ENCODE measurements around the gene GLRX2. TPM values are rescaled to one million over a fixed set of nuclear protein-coding genes. Genes with fewer than 3 reads are reported as not detected.
A peak's percentile ranks its signal among the peaks of the same experiment; 100 is the strongest.
"Not testable (repeated sequence)": the region's sequence is repeated elsewhere in the genome, so short reads cannot be mapped to it uniquely, and the experiment has no call there.

Gene GLRX2
- total RNA-seq, 1 donor from 2014 or later: 16.0 TPM

- no peak for ATAC-seq
- DNase-seq (ENCODE audit: low spot score): no peak
- intact Hi-C loops (cut with DNase I): no loop called here
These were observed 27.2 kb downstream of the GLRX2 start for GRCh38 chr1:193077991-193078390.

DNA sequence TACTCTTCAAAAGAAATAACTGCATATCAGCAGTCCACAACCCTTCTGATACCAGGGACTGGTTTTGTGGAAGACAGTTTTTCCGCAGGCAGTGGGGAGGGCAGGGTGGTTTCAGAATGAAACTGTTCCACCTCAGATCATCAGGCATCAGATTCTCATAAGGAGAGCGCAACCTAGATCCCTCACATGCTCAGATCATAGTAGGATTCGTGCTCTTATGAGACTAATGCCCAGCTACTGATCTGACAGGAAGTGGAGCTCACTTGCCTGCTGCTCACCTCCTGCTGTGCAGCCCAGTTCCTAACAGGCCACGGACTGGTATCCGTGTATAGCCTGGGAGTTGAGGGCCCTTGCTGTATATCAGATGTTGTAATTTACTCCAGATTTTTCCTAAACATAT, 34.3 kb downstream of the GLRX2 start:
- DNase-seq (ENCODE audit: low spot score) (no peak), ATAC-seq (no peak)
- intact Hi-C loops (cut with DNase I): no loop called here

DNA sequence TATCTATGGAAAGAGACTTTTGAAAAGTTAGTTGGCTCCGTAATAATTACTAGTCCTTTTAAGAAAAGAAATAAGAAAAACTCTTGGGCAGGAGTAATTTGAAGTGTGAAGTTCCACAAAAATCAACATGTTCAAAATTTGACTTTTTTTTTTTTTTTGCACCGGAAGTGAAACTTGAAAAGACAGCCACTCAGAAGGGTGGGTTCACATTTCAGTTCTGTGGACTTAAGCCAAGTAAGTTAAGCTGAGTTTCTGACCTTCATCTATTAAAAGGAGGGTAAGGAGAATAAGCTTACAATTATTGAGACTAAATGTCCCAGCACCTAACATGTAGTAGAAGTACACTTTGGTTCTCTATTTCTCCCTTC, 34.8 kb downstream of the GLRX2 start:
- intact Hi-C loops (cut with DNase I): no loop called here
- no peak for ATAC-seq
- no peak for DNase-seq (ENCODE audit: low spot score)

DNA sequence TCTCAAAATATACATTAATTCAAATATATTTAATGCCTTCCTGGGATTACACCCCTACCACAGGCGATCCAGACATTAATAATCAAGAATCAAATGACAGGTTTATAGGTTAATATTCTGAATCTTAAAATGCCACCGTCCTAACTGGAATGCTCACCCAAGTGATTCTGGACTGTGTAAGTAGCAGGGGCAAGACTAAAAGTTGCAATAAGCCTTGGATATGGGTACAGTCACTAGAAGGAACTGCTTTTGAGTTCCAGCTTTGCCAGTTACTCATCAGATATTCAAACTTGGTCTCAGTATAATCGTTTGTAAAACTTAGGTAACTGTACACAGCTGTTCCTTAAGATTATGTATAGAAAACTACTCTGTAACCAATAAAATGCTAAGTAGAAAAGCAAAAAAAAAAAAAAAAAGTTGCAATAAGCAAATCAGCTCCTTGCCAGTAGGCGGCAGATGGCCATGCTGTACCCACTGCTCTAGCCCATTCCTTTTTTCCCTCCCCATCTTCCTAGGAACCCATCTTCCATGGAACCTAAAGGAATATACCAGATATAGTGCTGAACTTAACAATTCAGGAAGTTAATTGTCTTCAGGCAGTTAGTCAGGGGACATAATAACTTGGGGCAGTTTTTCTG, 35.3 kb downstream of the GLRX2 start:
- no peak for DNase-seq (ENCODE audit: low spot score)
- intact Hi-C loops (cut with DNase I): no loop called here
- ATAC-seq: no peak

DNA sequence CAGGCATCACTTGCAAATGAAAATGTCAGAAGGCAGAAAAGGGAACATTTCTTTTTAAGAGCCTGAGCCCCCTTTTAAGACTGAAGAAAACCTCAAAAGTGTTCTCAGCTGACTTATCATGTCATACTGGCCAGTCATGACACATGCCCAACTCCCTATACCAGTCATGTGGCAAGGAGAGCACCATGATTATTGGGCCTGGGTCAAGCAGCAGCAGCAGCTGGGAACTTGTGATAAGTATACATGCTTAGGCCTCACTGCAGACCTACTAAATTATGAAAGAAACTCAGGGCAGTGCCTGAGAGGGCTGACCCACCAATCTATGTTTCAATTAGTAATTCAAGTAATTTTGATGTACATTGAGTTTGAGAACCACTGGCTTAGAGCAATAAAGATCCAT, 37.2 kb downstream of the GLRX2 start:
- DNase-seq (ENCODE audit: low spot score) (no peak), ATAC-seq (no peak)
- intact Hi-C loops (cut with DNase I): no loop called here

GRCh38 chr1:193066606-193067005, 38.6 kb downstream of the GLRX2 start:
- ATAC-seq (no peak), DNase-seq (ENCODE audit: low spot score) (no peak)
- intact Hi-C loops (cut with DNase I): no loop called here

DNA sequence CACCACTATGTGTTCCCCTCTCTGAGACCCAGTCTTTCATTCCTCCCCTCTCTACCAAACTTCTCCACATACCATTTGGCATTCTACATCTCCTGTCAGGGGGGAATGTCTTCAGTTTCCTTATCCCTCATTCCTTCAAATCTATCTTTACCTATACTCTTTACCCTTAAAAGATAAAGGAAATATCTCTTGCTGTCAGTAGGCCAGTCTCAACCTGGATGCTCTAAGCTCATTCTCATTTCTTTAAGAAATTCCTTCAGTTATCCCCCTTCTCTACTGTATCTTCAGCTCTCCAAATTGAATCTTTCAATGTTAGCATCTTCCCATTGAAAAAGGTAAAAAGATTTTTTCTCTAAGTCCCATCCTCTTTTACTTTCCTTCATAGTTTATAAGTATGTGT, 39.3 kb downstream of the GLRX2 start:
- intact Hi-C loops (cut with DNase I): no loop called here

DNA sequence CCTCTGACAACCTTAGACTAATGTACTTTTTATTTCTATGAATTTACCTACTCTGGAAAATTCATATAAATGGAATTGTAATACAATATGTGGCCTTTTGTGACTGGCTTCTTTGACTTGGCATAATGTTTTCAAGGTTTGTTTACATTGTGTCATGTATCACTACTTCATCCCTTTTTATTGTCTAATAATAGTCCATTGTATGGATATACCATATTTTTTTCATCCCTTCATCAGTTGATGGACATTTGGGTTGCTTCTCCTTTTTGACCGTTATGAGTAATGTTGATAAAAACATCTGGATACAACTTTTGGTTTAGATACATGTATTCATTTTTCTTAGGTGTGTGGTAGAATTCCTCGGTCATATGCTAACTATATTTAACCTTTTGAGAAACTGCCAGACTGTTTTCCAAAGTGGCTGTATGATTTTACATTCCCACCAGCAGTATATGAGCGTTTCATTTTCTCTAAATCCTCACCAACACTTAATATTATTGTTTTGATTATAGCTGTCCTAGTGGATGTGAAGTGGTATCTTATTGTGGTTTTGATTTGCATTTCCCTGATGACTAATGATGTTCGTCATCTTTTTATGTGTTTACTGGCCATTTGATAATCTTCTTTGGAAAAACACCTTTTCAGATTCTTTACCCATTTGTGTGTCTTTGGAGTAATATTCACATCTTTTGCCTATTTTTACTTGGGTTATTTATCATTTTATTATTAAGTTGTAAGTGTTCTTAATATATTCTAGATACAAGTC, 42.3 kb downstream of the GLRX2 start:
- intact Hi-C loops (cut with DNase I): no loop called here
- no peak for DNase-seq (ENCODE audit: low spot score)
- ATAC-seq: no peak

More for the DNA sequence above, 39.3 kb downstream of the GLRX2 start:
- DNase-seq (ENCODE audit: low spot score) (no peak), ATAC-seq (no peak)

DNA sequence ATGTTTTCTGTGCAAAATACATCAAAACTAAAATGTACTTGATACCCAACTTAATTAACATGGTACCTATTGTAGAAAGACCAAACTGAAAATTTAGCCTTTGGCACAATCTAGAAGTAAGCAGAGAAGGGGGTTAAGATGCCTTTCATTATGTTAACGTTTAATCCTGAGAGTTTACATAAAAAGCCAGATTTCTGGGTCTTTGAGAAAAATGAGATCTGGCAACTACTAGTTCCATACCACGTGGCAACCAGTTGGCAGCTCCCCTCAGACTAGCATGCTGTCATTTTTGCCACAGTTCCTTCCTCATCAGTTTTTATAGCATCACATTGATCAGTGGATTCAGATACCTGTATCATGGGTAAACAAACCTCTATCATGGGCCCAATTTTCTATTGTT, 44.3 kb downstream of the GLRX2 start:
- DNase-seq (ENCODE audit: low spot score) (no peak), ATAC-seq (no peak)
- intact Hi-C loops (cut with DNase I): no loop called here

DNA sequence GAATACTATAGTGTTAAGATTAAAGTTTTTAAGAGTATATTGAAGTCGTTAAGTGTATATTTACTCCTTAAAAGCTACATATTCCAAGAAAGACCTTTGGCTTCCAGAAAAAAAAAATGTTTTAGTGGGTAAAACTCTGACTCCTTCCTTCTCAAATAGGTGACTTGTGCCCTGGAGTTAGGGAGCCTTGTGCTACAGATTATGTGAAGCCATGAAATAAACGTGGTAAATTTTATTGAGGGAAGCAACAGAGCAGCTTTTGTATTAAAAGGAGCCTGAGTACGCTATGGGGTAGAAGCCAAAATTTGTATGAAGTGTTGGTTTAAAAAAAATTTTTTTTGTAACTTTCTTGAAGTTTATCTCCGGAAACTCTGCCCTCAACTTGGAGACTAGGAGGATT, 44.8 kb downstream of the GLRX2 start:
- no peak for DNase-seq (ENCODE audit: low spot score)
- intact Hi-C loops (cut with DNase I): no loop called here
- no peak for ATAC-seq

DNA sequence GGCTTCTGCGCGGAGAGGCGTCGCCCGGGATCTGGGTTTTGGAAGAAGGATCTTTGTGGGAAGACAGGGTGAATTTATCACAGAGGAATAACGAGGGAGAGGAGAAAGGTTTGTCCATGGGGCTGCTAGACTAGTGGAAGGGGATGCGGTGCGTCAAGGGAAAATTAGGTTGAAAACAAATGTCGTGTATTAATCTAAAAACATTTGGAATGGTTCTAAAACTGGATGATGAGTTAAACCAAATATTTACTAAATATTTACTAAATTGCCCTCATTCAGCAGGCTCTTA, 45.2 kb downstream of the GLRX2 start:
- DNase-seq (ENCODE audit: low spot score): no peak
- ATAC-seq: no peak
- intact Hi-C loops (cut with DNase I): no loop called here

GRCh38 chr1:193059282-193060114, 45.7 kb downstream of the GLRX2 start, which contains the start of the genes RO60 and UCHL5:
RO60 (plus strand) TSS chr1:193059612; CDS start chr1:193069055, 9,443 bp downstream.
UCHL5 (minus strand) TSS chr1:193059360; CDS start chr1:193059260, 100 bp downstream.
- ATAC-seq (peak; percentile 99), DNase-seq (ENCODE audit: low spot score) (peak; percentile 96)

GRCh38 chr1:193058529-193059281, 46.5 kb downstream of the GLRX2 start:
- intact Hi-C loops (cut with DNase I): loop anchor here (5.0 kb wide), 1 partner anchor 44 kb away; no protein-coding TSS in a partner anchor
- DNase-seq (ENCODE audit: low spot score): peak; percentile 64
- peak; percentile 15 for ATAC-seq

More at GRCh38 chr1:193059282-193060114, 45.7 kb downstream of the GLRX2 start, which contains the start of the genes RO60 and UCHL5:
- intact Hi-C loops (cut with DNase I): loop anchor here (5.0 kb wide), 1 partner anchor 43 kb away; no protein-coding TSS in a partner anchor

DNA sequence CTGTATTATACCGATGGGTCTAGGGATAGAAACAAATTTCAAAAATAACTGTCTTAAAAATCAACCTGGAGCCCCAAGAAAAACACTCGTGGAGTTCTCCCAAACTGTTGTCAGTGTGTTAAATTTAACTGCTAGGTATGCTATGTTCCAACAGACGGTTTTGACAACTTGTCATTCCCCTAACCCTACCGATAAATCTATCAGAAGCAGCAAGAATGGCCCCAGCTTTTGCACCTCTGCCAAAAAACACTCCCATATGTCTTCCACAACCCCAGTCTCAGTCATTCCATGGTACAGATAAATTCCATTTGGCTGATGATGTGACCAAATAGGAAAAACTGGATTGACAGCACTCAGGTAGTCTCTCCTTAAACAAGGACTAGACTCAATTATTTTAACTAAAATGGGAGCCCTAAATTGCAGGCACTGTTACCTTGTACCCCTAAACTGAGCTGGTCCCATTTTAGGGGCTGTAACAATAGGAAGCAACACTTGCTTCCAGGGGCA, 51.0 kb downstream of the GLRX2 start:
- ATAC-seq: no peak
- intact Hi-C loops (cut with DNase I): no loop called here
- no peak for DNase-seq (ENCODE audit: low spot score)

DNA sequence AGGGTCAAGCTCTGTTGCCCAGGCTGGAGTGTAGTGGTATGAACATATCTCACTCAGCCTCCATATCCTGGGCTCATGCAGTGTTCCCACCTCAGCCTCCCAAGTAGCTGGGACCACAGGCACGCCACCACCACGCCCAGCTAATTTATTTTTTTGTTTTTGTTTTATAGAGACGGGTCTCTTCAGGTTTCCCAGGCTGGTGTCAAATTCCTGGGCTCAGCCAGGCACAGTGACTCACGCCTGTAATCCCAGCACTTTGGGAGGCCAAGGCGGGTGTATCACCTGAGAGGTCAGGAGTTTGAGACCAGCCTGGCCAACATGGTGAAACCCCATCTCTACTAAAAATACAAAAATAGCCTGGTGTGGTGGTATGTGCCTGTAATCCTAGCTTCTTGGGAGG, 56.3 kb downstream of the GLRX2 start:
- DNase-seq (ENCODE audit: low spot score); intact Hi-C loops (cut with DNase I); ATAC-seq: not testable (repeated sequence)
